ENCODE measurements around the gene KLK5. TPM values are rescaled to one million over a fixed set of nuclear protein-coding genes. Genes with fewer than 3 reads are reported as not detected.

The KLK5 gene
- total RNA-seq, 2 experiments from 2014 or later = not detected

DNA sequence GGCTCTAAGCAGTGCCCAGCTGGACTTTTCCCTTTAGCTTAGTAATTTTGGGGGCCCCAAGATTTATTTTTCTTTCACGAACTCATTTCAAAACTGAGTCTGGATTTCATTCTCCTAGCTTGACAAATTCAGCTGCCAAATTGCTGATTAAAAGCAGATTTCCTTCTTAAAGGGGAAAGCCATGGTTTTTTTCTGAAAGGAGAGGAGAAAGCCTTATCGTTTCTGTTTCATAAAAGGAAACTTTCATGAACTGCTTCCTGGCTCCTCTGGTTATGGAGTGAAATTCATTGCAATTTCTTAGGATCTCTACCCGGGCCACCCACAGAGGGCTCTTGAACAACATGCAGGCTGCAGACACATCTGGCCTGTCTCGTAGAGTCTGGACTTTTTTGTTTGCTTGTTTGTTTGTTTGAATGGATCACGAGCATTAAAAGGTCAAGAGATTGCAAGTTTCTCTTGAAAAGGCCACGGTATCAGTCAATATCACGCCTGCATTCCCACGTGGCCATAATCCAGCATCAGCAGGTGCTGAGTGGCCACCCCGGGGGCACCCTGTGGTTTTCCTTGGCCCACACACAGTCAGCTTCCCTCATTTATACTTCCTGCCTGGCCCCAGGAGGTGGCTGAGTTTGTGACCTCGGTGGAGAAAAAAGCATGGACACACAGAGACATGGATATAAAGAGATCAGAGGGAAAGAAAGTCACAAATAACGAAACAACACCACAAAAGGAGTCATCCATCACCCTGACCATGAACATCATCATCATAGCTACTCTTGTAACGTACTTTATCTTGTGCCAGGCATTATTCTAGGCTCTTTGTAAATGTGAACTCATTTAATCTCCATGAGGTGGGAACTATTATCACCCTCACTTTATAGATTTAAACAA, 31.2 kb downstream of the KLK5 start:
- POLR2A ChIA-PET = interaction anchor here (0.6 kb wide), 1 partner anchor 24 kb away, joined by 3 read pairs; no protein-coding TSS in a partner anchor
- intact Hi-C loops (cut with micrococcal nuclease; ENCODE audit: unreplicated experiment) = loop anchor here (1.0 to 5.0 kb wide), 2 partner anchors 15 to 139 kb away; no protein-coding TSS in a partner anchor
- no peaks in the 10 kb centered on the region for H3K9me2 ChIP-seq (ENCODE audit: insufficient read depth, low read length)
- BruUV-seq (replicated peaks) = no TSS peak
- no peak for DNase-seq (ENCODE audit: low spot score)
- H2AFZ ChIP-seq (ENCODE audit: low read length) = no peak overlapping the region
- H3K4me3 ChIP-seq (ENCODE audit: low read depth, low read length, poor library complexity, severe bottlenecking) = no peak overlapping the region
- no peak for TF ChIP-seq EZH2phosphoT487 (IDR thresholded peaks at IDR 0.05; ENCODE audit: borderline replicate concordance, low read depth, low read length)
- TF ChIP-seq, protein P1, sequence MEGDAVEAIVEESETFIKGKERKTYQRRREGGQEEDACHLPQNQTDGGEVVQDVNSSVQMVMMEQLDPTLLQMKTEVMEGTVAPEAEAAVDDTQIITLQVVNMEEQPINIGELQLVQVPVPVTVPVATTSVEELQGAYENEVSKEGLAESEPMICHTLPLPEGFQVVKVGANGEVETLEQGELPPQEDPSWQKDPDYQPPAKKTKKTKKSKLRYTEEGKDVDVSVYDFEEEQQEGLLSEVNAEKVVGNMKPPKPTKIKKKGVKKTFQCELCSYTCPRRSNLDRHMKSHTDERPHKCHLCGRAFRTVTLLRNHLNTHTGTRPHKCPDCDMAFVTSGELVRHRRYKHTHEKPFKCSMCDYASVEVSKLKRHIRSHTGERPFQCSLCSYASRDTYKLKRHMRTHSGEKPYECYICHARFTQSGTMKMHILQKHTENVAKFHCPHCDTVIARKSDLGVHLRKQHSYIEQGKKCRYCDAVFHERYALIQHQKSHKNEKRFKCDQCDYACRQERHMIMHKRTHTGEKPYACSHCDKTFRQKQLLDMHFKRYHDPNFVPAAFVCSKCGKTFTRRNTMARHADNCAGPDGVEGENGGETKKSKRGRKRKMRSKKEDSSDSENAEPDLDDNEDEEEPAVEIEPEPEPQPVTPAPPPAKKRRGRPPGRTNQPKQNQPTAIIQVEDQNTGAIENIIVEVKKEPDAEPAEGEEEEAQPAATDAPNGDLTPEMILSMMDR (conservative IDR thresholded peaks at IDR 0.05; ENCODE audit: low read length) = no peak
- H3K79me2 ChIP-seq (ENCODE audit: insufficient read depth, low read depth, low read length) = no peaks in the 10 kb centered on the region
- CTCF ChIA-PET (ENCODE audit: unreplicated experiment) = interaction anchor here (0.5 to 0.6 kb wide), 2 partner anchors 13 to 53 kb away, joined by 3 to 8 read pairs; no protein-coding TSS in a partner anchor
- no peak overlapping the region for H3K4me2 ChIP-seq (ENCODE audit: low read length)
- no peaks in the 10 kb centered on the region for H3K9me3 ChIP-seq (ENCODE audit: low read length)
- H4K20me1 ChIP-seq (ENCODE audit: insufficient read depth, low read length) = no peaks in the 10 kb centered on the region
- no peak overlapping the region for H3K27ac ChIP-seq (ENCODE audit: low read depth, low read length, poor library complexity, severe bottlenecking)
- H3K4me1 ChIP-seq (ENCODE audit: insufficient read depth, low read length, poor library complexity, severe bottlenecking) = no peaks in the 10 kb centered on the region
- no peaks in the 10 kb centered on the region for H3K36me3 ChIP-seq (ENCODE audit: insufficient read depth, low read length)

DNA sequence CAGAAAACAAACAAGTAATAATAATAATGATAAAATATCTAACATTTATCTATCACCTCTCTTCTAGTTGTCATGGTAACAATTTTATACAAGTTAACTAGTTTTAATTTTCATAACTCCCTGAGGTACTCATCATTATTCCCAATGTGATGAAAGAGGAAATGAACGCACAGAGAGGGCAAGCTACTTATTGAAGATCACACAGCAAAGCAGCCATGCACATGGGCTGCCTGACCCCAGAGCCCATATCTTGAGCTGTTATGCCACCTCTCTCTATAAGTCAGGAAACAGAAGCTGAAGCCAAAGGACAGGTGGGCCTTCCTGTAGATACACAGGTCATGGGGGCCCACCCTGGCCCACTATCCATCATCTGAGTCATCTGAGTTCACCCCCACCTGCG, 36.8 kb downstream of the KLK5 start:
- ChIA-PET POLR2A (no interaction called here), CTCF (ENCODE audit: unreplicated experiment) (no interaction called here)
- no peak overlapping the region for H2AFZ ChIP-seq (ENCODE audit: low read length)
- no peak overlapping the region for H3K4me3 ChIP-seq (ENCODE audit: low read depth, low read length, poor library complexity, severe bottlenecking)
- no peak overlapping the region for H3K4me2 ChIP-seq (ENCODE audit: low read length)
- no peaks in the 10 kb centered on the region for H3K36me3 ChIP-seq (ENCODE audit: insufficient read depth, low read length)
- no peaks in the 10 kb centered on the region for H3K4me1 ChIP-seq (ENCODE audit: insufficient read depth, low read length, poor library complexity, severe bottlenecking)
- no peaks in the 10 kb centered on the region for H4K20me1 ChIP-seq (ENCODE audit: insufficient read depth, low read length)
- H3K27ac ChIP-seq (ENCODE audit: low read depth, low read length, poor library complexity, severe bottlenecking) = no peak overlapping the region
- H3K9me2 ChIP-seq (ENCODE audit: insufficient read depth, low read length) = no peaks in the 10 kb centered on the region
- TF ChIP-seq, protein P1 (conservative IDR thresholded peaks at IDR 0.05; ENCODE audit: low read length) = no peak
- TF ChIP-seq EZH2phosphoT487 (IDR thresholded peaks at IDR 0.05; ENCODE audit: borderline replicate concordance, low read depth, low read length) = no peak
- intact Hi-C loops (cut with micrococcal nuclease; ENCODE audit: unreplicated experiment) = no loop called here
- no peaks in the 10 kb centered on the region for H3K9me3 ChIP-seq (ENCODE audit: low read length)
- BruUV-seq (replicated peaks) = no TSS peak
- no peaks in the 10 kb centered on the region for H3K79me2 ChIP-seq (ENCODE audit: insufficient read depth, low read depth, low read length)
- DNase-seq (ENCODE audit: low spot score) = no peak
